Neutrophil (primary cell): Measurements from ENCODE around the gene CIT.
"Not testable (repeated sequence)": the region's sequence is repeated elsewhere in the genome, so short reads cannot be mapped to it uniquely, and the experiment has no call there.

Source experiments
- H3K27ac ChIP-seq: fragments of 200-600 bp; sonication (generic); 2 replicates; pipeline ENCODE4 v1.5.1; 2016; ENCODE audit warnings: mild to moderate bottlenecking, moderate library complexity
- H3K27me3 ChIP-seq: fragments of 200-600 bp; sonication (generic); 2 replicates; pipeline ENCODE4 v1.6.0; 2016; ENCODE audit warnings: mild to moderate bottlenecking
- H3K36me3 ChIP-seq: fragments of 200-600 bp; sonication (generic); 2 replicates; pipeline ENCODE4 v1.5.1; 2017
- H3K4me1 ChIP-seq, 2 experiments: fragments of 200-600 bp in 1 of 2; sonication (generic) in 1 of 2; 1 replicate in 1 of 2; 2 replicates in 1 of 2; pipeline versions ENCODE4 v1.5.1 to v1.6.1; 2013 to 2016; ENCODE audit warnings: low read depth in 1 of 2, low read length in 1 of 2, mild to moderate bottlenecking in 1 of 2, moderate library complexity in 1 of 2; ENCODE audit not compliant: control insufficient read depth in 1 of 2, insufficient read depth in 1 of 2
- H3K4me3 ChIP-seq, 2 experiments: fragments of 200-600 bp in 1 of 2; sonication (generic) in 1 of 2; 1 replicate in 1 of 2; 2 replicates in 1 of 2; pipeline ENCODE4 v1.5.1; 2013 to 2016; ENCODE audit warnings: low read depth in 1 of 2, low read length in 1 of 2, mild to moderate bottlenecking in 1 of 2, moderate library complexity in 1 of 2
- H3K9me3 ChIP-seq: fragments of 200-600 bp; sonication (generic); 2 replicates; pipeline ENCODE4 v1.5.1; 2016
- CTCF ChIP-seq: fragments of 200-600 bp; sonication (generic); IDR thresholded peaks from 2 replicates; pipeline ENCODE4 v1.5.1; 2016; ENCODE audit warnings: antibody characterized with exemption

Gene CIT

GRCh38 chr12:119661882-119662281 lies 215.2 kb downstream of the CIT start:
- Histone ChIP-seq H3K4me3 (no peak overlapping the region), H3K27ac (no peak overlapping the region), H3K36me3 (no peaks in the 10 kb centered on the region), H3K27me3 (no peaks in the 10 kb centered on the region), H3K9me3 (no peaks in the 10 kb centered on the region), H3K4me1 (peaks cover 12 to 14% of the 10 kb centered on the region in 2 experiments)
- TF ChIP-seq CTCF, result no peak

DNA sequence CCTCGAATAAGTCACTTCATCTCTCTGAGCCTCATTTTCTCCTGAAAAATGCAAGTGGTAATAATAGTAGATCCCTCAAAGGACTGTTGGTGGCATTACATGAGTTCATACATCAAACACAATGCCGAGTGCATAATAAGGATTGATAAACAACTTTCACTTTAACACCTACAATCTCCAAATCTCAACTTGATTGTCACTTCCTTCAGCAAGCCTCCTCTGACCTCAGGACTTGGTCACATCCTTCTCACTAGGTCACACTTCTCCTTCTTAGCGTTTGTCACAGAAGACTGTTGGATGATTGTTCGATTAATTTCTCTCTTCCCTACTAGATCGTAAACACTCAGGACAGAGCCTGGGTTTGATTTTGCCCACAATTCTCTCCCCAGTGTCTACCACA lies 217.0 kb downstream of the CIT start:
- TF ChIP-seq CTCF, result no peak
- no peaks in the 10 kb centered on the region for H3K9me3 ChIP-seq
- H3K4me3 ChIP-seq, result no peak overlapping the region
- no peaks in the 10 kb centered on the region for H3K27me3 ChIP-seq
- no peaks in the 10 kb centered on the region for H3K36me3 ChIP-seq
- no peak overlapping the region for H3K27ac ChIP-seq
- no peaks in the 10 kb centered on the region for H3K4me1 ChIP-seq

GRCh38 chr12:119659289-119659897 lies 217.7 kb downstream of the CIT start:
- no peaks in the 10 kb centered on the region for H3K9me3 ChIP-seq
- no peaks in the 10 kb centered on the region for H3K36me3 ChIP-seq
- TF ChIP-seq CTCF, result peak; percentile 89
- H3K27me3 ChIP-seq, result no peaks in the 10 kb centered on the region
- H3K27ac ChIP-seq, result no peak overlapping the region
- H3K4me3 ChIP-seq, result no peak overlapping the region
- no peaks in the 10 kb centered on the region for H3K4me1 ChIP-seq

- not testable (repeated sequence) for H3K36me3 ChIP-seq, H3K9me3 ChIP-seq, H3K4me3 ChIP-seq, H3K27me3 ChIP-seq, H3K4me1 ChIP-seq, H3K27ac ChIP-seq
These were observed 219.0 kb downstream of the CIT start for GRCh38 chr12:119658166-119658565.

GRCh38 chr12:119657001-119657400 lies 220.1 kb downstream of the CIT start:
- not testable (repeated sequence) for H3K27ac ChIP-seq, H3K4me3 ChIP-seq, H3K36me3 ChIP-seq, H3K9me3 ChIP-seq, H3K27me3 ChIP-seq, H3K4me1 ChIP-seq

DNA sequence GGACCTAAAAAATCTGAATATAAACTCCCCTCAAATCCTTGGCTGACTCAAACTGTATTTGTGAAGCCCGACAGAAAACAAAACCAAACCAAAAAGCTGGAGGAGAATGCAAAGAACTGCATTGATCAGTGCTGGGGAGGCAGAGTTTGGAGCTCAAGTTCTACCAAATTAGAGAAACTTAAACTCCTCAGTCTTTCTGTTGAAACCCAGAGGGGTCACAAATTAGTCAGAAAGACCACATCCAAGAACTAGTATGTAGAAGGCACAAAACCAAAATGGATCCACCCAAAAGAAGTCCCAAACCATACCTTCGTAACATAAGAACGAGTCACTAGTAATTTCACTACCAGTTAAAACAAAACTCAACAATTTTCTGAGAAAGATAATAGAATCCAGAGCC lies 224.5 kb downstream of the CIT start:
- H3K27me3 ChIP-seq, result no peaks in the 10 kb centered on the region
- no peaks in the 10 kb centered on the region for H3K36me3 ChIP-seq
- H3K27ac ChIP-seq, result no peak overlapping the region
- no peak overlapping the region for H3K4me3 ChIP-seq
- TF ChIP-seq CTCF, result no peak
- no peaks in the 10 kb centered on the region for H3K9me3 ChIP-seq
- no peaks in the 10 kb centered on the region for H3K4me1 ChIP-seq
